Measurements from ENCODE around the gene SGCD.

SGCD gene

GRCh38 chr5:156515121-156515520, 188.2 kb downstream of the SGCD start:
- ATAC-seq (ENCODE audit: low read depth), result no peak

GRCh38 chr5:156515803-156516360, 188.9 kb downstream of the SGCD start:
- no peaks in the 10 kb centered on the region for H3K4me1 ChIP-seq (ENCODE audit: insufficient read depth, poor library complexity, severe bottlenecking)
- H3K9me3 ChIP-seq (ENCODE audit: severe bottlenecking), result peaks cover 4% of the 10 kb centered on the region
- H3K36me3 ChIP-seq (ENCODE audit: low read depth), result no peaks in the 10 kb centered on the region
- H3K27me3 ChIP-seq (ENCODE audit: insufficient read depth, poor library complexity, severe bottlenecking), result no peaks in the 10 kb centered on the region
- H3K27ac ChIP-seq (ENCODE audit: poor library complexity, severe bottlenecking), result no peak overlapping the region
- no peak overlapping the region for H3K4me3 ChIP-seq (ENCODE audit: severe bottlenecking)
- TF ChIP-seq CTCF (IDR thresholded peaks at IDR 0.05; ENCODE audit: poor library complexity, severe bottlenecking), result no peak
- DNase-seq (ENCODE audit: low spot score) (no peak), ATAC-seq (ENCODE audit: low read depth) (no peak)

More at GRCh38 chr5:156515121-156515520, 188.2 kb downstream of the SGCD start:
- no peak for TF ChIP-seq CTCF (IDR thresholded peaks at IDR 0.05; ENCODE audit: poor library complexity, severe bottlenecking)
- Histone ChIP-seq H3K27ac (ENCODE audit: poor library complexity, severe bottlenecking) (no peak overlapping the region), H3K27me3 (ENCODE audit: insufficient read depth, poor library complexity, severe bottlenecking) (no peaks in the 10 kb centered on the region), H3K4me1 (ENCODE audit: insufficient read depth, poor library complexity, severe bottlenecking) (no peaks in the 10 kb centered on the region), H3K9me3 (ENCODE audit: severe bottlenecking) (peaks cover 8% of the 10 kb centered on the region), H3K36me3 (ENCODE audit: low read depth) (no peaks in the 10 kb centered on the region), H3K4me3 (ENCODE audit: severe bottlenecking) (no peak overlapping the region)
- DNase-seq (ENCODE audit: low spot score), result no peak

- Histone ChIP-seq H3K4me1 (ENCODE audit: insufficient read depth, poor library complexity, severe bottlenecking) (no peaks in the 10 kb centered on the region), H3K27ac (ENCODE audit: poor library complexity, severe bottlenecking) (no peak overlapping the region), H3K9me3 (ENCODE audit: severe bottlenecking) (no peaks in the 10 kb centered on the region), H3K36me3 (ENCODE audit: low read depth) (no peaks in the 10 kb centered on the region), H3K4me3 (ENCODE audit: severe bottlenecking) (no peak overlapping the region), H3K27me3 (ENCODE audit: insufficient read depth, poor library complexity, severe bottlenecking) (no peaks in the 10 kb centered on the region)
- no peak for TF ChIP-seq CTCF (IDR thresholded peaks at IDR 0.05; ENCODE audit: poor library complexity, severe bottlenecking)
- ATAC-seq (ENCODE audit: low read depth) (no peak), DNase-seq (ENCODE audit: low spot score) (no peak)
Observed at GRCh38 chr5:156522651-156523529, 195.9 kb downstream of the SGCD start.

- Histone ChIP-seq H3K4me1 (ENCODE audit: insufficient read depth, poor library complexity, severe bottlenecking) (no peaks in the 10 kb centered on the region), H3K36me3 (ENCODE audit: low read depth) (no peaks in the 10 kb centered on the region), H3K27ac (ENCODE audit: poor library complexity, severe bottlenecking) (no peak overlapping the region), H3K9me3 (ENCODE audit: severe bottlenecking) (no peaks in the 10 kb centered on the region), H3K27me3 (ENCODE audit: insufficient read depth, poor library complexity, severe bottlenecking) (no peaks in the 10 kb centered on the region), H3K4me3 (ENCODE audit: severe bottlenecking) (no peak overlapping the region)
- TF ChIP-seq CTCF (IDR thresholded peaks at IDR 0.05; ENCODE audit: poor library complexity, severe bottlenecking), result no peak
- ATAC-seq (ENCODE audit: low read depth) (no peak), DNase-seq (ENCODE audit: low spot score) (no peak)
Observed at GRCh38 chr5:156523607-156524006, 196.6 kb downstream of the SGCD start.
